ENCODE results near the gene COL23A1.

The COL23A1 gene

DNA sequence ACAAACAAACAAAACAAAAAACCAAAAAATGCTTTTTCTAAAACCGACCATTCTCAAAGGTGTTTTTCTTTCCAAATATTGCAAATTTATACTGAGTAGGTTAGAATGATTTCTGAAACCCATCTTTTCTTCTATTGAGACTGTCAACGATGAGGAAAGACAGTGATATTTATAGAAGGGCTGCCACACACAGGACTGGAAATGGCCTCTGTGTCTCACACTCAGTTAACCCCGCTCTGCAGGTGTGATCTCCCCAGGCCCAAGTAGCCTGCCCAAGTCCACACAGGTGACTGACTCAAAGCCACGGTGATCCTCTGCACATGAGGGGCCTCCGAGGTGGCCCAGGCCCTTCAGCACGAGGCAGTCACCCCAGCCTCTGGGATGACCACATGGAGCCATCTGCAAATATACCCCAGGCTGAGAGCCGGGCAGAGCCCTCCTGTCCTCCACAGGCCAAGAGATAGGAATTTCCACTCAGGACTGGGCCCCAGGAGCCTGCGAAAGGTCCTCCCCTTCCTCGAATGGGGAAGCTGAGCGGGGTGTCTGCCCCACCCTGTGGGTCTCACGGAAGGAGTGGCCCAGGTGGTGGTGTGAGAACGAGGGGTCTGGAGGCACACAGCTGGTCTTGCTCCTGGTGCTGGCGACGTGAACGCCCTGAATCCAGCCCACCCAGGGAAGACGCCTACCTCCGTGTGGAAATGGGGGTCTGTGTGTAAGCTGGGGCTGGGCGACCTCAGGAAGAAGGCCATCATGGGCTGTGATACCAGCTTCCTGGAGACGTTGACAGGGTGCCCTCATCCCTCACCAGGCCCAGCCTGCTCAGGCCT lies 304.6 kb downstream of the COL23A1 start:
- no peak for DNase-seq (ENCODE audit: low spot score)
- H3K27ac ChIP-seq, result no peak overlapping the region
- no peak overlapping the region for H3K4me3 ChIP-seq
- TF ChIP-seq, protein P1, sequence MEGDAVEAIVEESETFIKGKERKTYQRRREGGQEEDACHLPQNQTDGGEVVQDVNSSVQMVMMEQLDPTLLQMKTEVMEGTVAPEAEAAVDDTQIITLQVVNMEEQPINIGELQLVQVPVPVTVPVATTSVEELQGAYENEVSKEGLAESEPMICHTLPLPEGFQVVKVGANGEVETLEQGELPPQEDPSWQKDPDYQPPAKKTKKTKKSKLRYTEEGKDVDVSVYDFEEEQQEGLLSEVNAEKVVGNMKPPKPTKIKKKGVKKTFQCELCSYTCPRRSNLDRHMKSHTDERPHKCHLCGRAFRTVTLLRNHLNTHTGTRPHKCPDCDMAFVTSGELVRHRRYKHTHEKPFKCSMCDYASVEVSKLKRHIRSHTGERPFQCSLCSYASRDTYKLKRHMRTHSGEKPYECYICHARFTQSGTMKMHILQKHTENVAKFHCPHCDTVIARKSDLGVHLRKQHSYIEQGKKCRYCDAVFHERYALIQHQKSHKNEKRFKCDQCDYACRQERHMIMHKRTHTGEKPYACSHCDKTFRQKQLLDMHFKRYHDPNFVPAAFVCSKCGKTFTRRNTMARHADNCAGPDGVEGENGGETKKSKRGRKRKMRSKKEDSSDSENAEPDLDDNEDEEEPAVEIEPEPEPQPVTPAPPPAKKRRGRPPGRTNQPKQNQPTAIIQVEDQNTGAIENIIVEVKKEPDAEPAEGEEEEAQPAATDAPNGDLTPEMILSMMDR (IDR thresholded peaks at IDR 0.05), result no peak

DNA sequence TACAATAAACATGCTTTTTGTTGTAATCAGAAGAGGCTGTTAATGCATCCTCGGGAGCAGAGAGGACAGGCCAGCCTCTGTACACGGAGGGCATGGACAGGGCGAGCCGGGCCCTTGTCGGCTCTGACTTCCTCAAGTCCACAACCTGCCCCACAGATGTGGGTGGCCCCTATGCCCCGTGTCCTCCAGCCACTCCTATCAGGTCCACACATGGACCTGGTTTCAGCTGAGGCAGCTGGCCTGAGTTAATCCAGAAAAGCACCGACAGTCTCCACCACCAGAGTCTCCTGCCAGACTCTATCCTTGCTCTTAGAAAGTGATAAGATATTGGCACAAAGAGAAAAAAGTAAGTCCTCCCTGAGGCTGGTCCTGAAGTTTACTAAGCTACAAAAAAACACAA lies 305.2 kb downstream of the COL23A1 start:
- Histone ChIP-seq H3K27ac (no peak overlapping the region), H3K4me3 (no peak overlapping the region)
- DNase-seq (ENCODE audit: low spot score), result no peak
- TF ChIP-seq, protein P1 (IDR thresholded peaks at IDR 0.05), result no peak

DNA sequence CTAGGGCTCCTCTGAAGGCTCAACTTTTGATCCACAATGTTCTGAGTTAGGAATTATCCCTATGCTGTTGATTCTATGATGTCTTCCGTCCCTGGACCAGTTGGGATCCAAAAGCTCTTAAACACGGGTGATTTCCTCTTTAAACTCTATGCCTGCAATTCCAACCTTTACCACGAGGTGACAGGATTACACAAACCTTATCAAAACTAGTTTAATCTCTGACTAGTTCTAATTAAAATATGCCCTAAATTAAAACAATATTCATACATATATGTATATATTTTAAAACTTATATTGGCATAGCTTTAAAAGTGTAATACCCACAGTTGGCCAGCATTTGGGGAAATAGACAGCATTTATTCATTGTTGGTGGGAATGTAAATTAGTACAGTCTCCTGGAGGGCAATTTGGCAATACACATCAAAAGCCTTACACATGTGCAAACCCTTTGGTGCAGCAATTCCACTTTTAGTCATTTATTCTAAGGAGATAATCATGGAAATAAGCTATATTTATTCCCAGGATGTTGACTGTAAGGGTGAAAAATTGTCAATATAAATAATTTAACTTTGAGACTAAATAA lies 306.0 kb downstream of the COL23A1 start:
- Histone ChIP-seq H3K27ac (no peak overlapping the region), H3K4me3 (no peak overlapping the region)
- DNase-seq (ENCODE audit: low spot score), result no peak
- TF ChIP-seq, protein P1 (IDR thresholded peaks at IDR 0.05), result no peak

DNA sequence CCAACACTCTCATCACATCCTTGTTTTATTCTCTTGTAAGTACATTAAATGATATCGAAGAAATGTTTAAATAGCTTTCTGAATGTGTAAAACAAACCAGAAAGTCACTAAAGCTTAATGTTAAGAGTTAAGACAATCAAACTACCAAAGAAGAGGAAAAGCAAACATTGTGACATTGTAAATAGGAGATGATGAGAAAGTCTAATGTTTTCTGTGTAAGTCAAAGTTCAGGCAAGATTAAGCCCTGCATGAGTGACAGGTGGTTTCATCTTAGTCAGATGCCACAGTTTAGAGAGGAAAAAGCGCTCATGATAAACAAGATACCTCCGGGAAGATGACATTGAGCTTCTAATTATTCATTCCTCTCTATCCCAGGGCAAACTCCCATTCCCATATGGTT lies 306.7 kb downstream of the COL23A1 start:
- no peak for DNase-seq (ENCODE audit: low spot score)
- TF ChIP-seq, protein P1 (IDR thresholded peaks at IDR 0.05), result no peak

DNA sequence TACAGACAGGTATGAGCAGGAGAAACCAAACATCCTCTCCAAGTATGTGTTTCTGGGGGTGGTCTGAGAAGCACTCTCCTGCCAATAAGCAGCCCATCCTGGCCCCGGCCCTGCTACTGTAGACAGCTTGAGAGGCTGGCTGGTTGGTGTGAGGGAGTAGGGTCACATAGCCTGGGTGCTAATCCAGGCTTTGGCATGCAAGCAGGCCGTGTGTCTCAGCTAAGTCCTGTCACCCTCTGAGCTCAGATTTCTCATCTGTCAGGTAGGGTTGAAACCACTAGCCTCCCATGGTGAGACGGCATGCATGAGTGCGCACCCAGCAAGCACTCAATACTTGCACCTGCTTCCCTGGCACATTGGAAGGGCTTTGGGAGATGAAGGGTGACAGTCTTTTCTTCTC lies 307.8 kb downstream of the COL23A1 start:
- no peak for DNase-seq (ENCODE audit: low spot score)
- Histone ChIP-seq H3K4me3 (no peak overlapping the region), H3K27ac (no peak overlapping the region)
- TF ChIP-seq, protein P1 (IDR thresholded peaks at IDR 0.05), result no peak

More for the DNA sequence above, 306.7 kb downstream of the COL23A1 start:
- H3K27ac ChIP-seq, result no peak overlapping the region
- no peak overlapping the region for H3K4me3 ChIP-seq

DNA sequence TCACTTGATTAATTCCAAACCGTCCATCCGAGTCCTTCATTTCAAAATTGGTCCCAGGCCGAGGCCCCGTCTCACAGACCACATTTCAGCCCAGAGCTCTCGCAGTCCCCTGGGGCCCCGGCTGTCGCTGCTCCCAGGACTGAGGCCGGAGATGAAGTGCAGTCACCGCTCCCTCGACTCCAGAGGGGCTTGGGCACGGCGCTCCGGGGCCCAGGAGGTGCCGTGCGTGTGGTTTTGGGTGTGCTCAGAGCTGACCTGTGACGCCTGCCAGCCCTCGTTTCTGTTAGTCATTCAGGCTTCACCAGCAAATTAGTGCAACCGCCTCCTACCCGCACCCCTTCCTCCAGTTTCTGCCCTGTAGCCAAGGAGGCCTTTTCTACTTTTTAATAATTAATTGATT lies 308.9 kb downstream of the COL23A1 start:
- no peak for DNase-seq (ENCODE audit: low spot score)
- TF ChIP-seq, protein P1 (IDR thresholded peaks at IDR 0.05), result no peak
- Histone ChIP-seq H3K27ac (no peak overlapping the region), H3K4me3 (no peak overlapping the region)

DNA sequence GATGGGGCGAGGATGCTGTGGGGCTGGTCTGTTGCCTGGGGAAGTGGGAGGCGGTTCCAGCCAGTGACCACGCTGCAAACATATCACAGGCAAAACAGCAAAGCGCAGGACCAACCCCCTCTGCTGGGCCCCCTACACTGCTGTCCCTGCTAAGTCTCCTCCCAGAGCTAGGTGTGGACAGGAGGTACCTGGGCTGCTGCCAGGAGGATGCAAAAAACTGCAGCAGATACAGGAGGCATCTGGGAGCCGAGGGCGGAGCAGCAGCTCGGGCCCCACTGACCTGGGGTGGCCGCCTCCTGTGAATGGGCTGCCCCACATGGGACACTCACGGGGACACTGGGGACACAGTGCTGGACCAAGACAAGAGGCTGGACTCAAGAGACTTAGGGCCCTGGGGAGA lies 309.6 kb downstream of the COL23A1 start:
- no peak overlapping the region for H3K27ac ChIP-seq
- H3K4me3 ChIP-seq, result no peak overlapping the region
- no peak for DNase-seq (ENCODE audit: low spot score)
- TF ChIP-seq, protein P1 (IDR thresholded peaks at IDR 0.05), result no peak
